Activated T-helper 17 cell treated with anti-CD3 and anti-CD28 coated beads, Interleukin-2, amount 50 U/mL, for 72 hours (primary cell): ENCODE results near the gene RRM1. TPM values are rescaled to one million over a fixed set of nuclear protein-coding genes. Genes with fewer than 3 reads are reported as not detected.

Source experiments
- ATAC-seq: fragments of 150-1000 bp; cut with Tn5 transposase; replicated peaks from 2 replicates; pipeline ENCODE4 v1.10.0; 2021; ENCODE audit warnings: mild to moderate bottlenecking, moderate library complexity
- H3K27ac Mint-ChIP-seq: one replicate; pipeline ENCODE4 v1.8.0; 2022; ENCODE audit warnings: mixed read lengths
- H3K27me3 Mint-ChIP-seq: one replicate; pipeline ENCODE4 v1.8.0; 2022; ENCODE audit warnings: mixed read lengths
- H3K36me3 Mint-ChIP-seq: one replicate; pipeline ENCODE4 v1.8.0; 2022; ENCODE audit warnings: low read depth, mild to moderate bottlenecking, mixed read lengths
- H3K4me1 Mint-ChIP-seq: one replicate; pipeline ENCODE4 v1.8.0; 2022; ENCODE audit warnings: mixed read lengths
- H3K4me3 Mint-ChIP-seq: one replicate; pipeline ENCODE4 v1.8.0; 2022; ENCODE audit warnings: mild to moderate bottlenecking, mixed read lengths
- H3K9me3 Mint-ChIP-seq: one replicate; pipeline ENCODE4 v1.8.0; 2022; ENCODE audit warnings: mixed read lengths
- total RNA-seq, 2 donors: library from RNA; stranded (reverse); gene quantifications; one replicate each; pipeline ENCODE4 v1.2.3, GENCODE V29; 2022

Gene RRM1
- total RNA-seq, 2 donors from 2014 or later: 193 to 204 TPM

GRCh38 chr11:4065601-4066377, 28.8 kb upstream of the RRM1 start:
- H3K4me3 Mint-ChIP-seq: peak overlapping the region; percentile 16
- no peak for ATAC-seq
- H3K9me3 Mint-ChIP-seq: no peaks in the 10 kb centered on the region
- peaks cover 32% of the 10 kb centered on the region for H3K36me3 Mint-ChIP-seq
- H3K4me1 Mint-ChIP-seq: peaks cover 53% of the 10 kb centered on the region
- H3K27ac Mint-ChIP-seq: peak overlapping the region; percentile 0
- H3K27me3 Mint-ChIP-seq: no peaks in the 10 kb centered on the region

GRCh38 chr11:4066910-4067309, 27.7 kb upstream of the RRM1 start:
- Mint-ChIP-seq H3K27ac (peak overlapping the region; percentile 0), H3K36me3 (peaks cover 26% of the 10 kb centered on the region), H3K4me3 (peak overlapping the region; percentile 0), H3K27me3 (no peaks in the 10 kb centered on the region), H3K4me1 (peaks cover 54% of the 10 kb centered on the region), H3K9me3 (no peaks in the 10 kb centered on the region)
- peak; percentile 33 for ATAC-seq

GRCh38 chr11:4068962-4069361, 25.6 kb upstream of the RRM1 start:
- H3K4me1 Mint-ChIP-seq: peaks cover 64% of the 10 kb centered on the region
- H3K27me3 Mint-ChIP-seq: no peaks in the 10 kb centered on the region
- H3K36me3 Mint-ChIP-seq: peaks cover 30% of the 10 kb centered on the region
- no peak overlapping the region for H3K4me3 Mint-ChIP-seq
- peak overlapping the region; percentile 70 for H3K27ac Mint-ChIP-seq
- ATAC-seq: no peak
- no peaks in the 10 kb centered on the region for H3K9me3 Mint-ChIP-seq

GRCh38 chr11:4071325-4071724, 23.3 kb upstream of the RRM1 start:
- Mint-ChIP-seq H3K27me3 (no peaks in the 10 kb centered on the region), H3K27ac (peak overlapping the region; percentile 61), H3K36me3 (peaks cover 40% of the 10 kb centered on the region), H3K4me1 (peaks cover 41% of the 10 kb centered on the region), H3K4me3 (no peak overlapping the region), H3K9me3 (no peaks in the 10 kb centered on the region)
- ATAC-seq: no peak

- no peak for ATAC-seq
- Mint-ChIP-seq H3K4me3 (no peak overlapping the region), H3K27ac (peak overlapping the region; percentile 61), H3K9me3 (no peaks in the 10 kb centered on the region), H3K36me3 (peaks cover 40% of the 10 kb centered on the region), H3K27me3 (no peaks in the 10 kb centered on the region), H3K4me1 (peaks cover 35% of the 10 kb centered on the region)
Measured at GRCh38 chr11:4071914-4072313, 22.7 kb upstream of the RRM1 start.

- no peaks in the 10 kb centered on the region for H3K27me3 Mint-ChIP-seq
- H3K9me3 Mint-ChIP-seq: no peaks in the 10 kb centered on the region
- no peak overlapping the region for H3K4me3 Mint-ChIP-seq
- H3K4me1 Mint-ChIP-seq: peaks cover 29% of the 10 kb centered on the region
- ATAC-seq: peak; percentile 83
- peaks cover 40% of the 10 kb centered on the region for H3K36me3 Mint-ChIP-seq
- peak overlapping the region; percentile 61 for H3K27ac Mint-ChIP-seq
Measured at GRCh38 chr11:4072668-4073285, 21.8 kb upstream of the RRM1 start.

- Mint-ChIP-seq H3K9me3 (no peaks in the 10 kb centered on the region), H3K36me3 (peaks cover 46% of the 10 kb centered on the region), H3K27me3 (no peaks in the 10 kb centered on the region), H3K27ac (no peak overlapping the region), H3K4me1 (peaks cover 18% of the 10 kb centered on the region), H3K4me3 (no peak overlapping the region)
- ATAC-seq: no peak
Measured at GRCh38 chr11:4074266-4074665, 20.3 kb upstream of the RRM1 start.

DNA sequence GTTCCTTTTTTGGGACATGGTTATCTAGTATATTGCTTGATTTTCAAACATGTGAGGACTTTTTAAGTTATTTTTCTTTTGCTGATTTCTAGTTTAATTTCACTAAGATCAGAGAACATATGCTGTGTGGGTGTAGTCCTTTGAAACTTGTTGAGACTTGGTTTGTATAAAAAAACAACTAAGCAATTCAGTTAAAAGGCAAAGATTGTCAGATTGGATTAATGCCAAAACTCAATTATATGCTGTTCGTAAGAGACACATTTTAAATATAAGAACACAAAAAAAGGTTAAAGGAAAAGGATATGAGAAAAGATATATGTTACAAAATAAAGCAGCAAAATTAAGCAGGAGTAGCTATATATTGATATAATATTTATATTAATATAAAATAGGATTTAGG, 17.8 kb upstream of the RRM1 start:
- Mint-ChIP-seq H3K27me3 (no peaks in the 10 kb centered on the region), H3K9me3 (no peaks in the 10 kb centered on the region), H3K27ac (no peak overlapping the region), H3K4me1 (peaks cover 10% of the 10 kb centered on the region), H3K4me3 (no peak overlapping the region), H3K36me3 (peaks cover 55% of the 10 kb centered on the region)
- no peak for ATAC-seq

- Mint-ChIP-seq H3K27me3 (no peaks in the 10 kb centered on the region), H3K4me1 (peaks cover 17% of the 10 kb centered on the region), H3K36me3 (peaks cover 74% of the 10 kb centered on the region), H3K9me3 (peaks cover 7% of the 10 kb centered on the region), H3K4me3 (no peak overlapping the region), H3K27ac (no peak overlapping the region)
- no peak for ATAC-seq
Measured at GRCh38 chr11:4083198-4083597, 11.4 kb upstream of the RRM1 start.

GRCh38 chr11:4084406-4085125, 10.0 kb upstream of the RRM1 start:
- Mint-ChIP-seq H3K27me3 (no peaks in the 10 kb centered on the region), H3K4me1 (peaks cover 23% of the 10 kb centered on the region), H3K36me3 (peaks cover 77% of the 10 kb centered on the region), H3K9me3 (peaks cover 7% of the 10 kb centered on the region), H3K27ac (no peak overlapping the region), H3K4me3 (no peak overlapping the region)
- ATAC-seq: no peak

GRCh38 chr11:4085575-4085974, 9.0 kb upstream of the RRM1 start:
- no peak for ATAC-seq

GRCh38 chr11:4086575-4087353, 7.8 kb upstream of the RRM1 start:
- Mint-ChIP-seq H3K36me3 (peaks cover 62% of the 10 kb centered on the region), H3K27ac (peak overlapping the region; percentile 88), H3K27me3 (no peaks in the 10 kb centered on the region), H3K9me3 (peaks cover 7% of the 10 kb centered on the region), H3K4me3 (peak overlapping the region; percentile 64), H3K4me1 (peaks cover 44% of the 10 kb centered on the region)
- ATAC-seq: peak; percentile 53

More at GRCh38 chr11:4085575-4085974, 9.0 kb upstream of the RRM1 start:
- no peak overlapping the region for H3K27ac Mint-ChIP-seq
- H3K4me1 Mint-ChIP-seq: peaks cover 33% of the 10 kb centered on the region
- peaks cover 7% of the 10 kb centered on the region for H3K9me3 Mint-ChIP-seq
- peaks cover 71% of the 10 kb centered on the region for H3K36me3 Mint-ChIP-seq
- no peak overlapping the region for H3K4me3 Mint-ChIP-seq
- H3K27me3 Mint-ChIP-seq: no peaks in the 10 kb centered on the region

GRCh38 chr11:4087551-4087950, 7.0 kb upstream of the RRM1 start:
- Mint-ChIP-seq H3K27ac (peak overlapping the region; percentile 88), H3K36me3 (peaks cover 61% of the 10 kb centered on the region), H3K9me3 (peaks cover 7% of the 10 kb centered on the region), H3K4me3 (peak overlapping the region; percentile 64), H3K27me3 (no peaks in the 10 kb centered on the region), H3K4me1 (peaks cover 52% of the 10 kb centered on the region)
- ATAC-seq: no peak

DNA sequence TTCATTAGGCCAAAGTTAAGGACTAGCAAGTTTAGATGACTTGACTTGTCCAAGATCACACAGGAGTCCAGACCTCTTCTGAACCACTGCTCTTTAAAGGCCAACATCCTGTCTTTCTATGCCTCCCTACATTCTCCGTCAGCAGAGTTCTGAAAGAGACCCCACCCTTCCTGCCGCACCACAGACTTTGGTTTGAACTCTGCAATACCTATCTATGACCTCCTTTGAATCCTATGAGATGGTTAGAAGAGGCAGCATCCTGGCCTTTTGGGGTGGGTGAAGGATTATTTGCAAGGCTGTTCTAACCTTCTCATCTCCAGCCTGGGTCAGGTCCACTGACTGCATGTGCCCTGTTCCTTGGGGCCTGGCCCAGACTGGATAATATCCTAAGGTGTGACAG, 4.3 kb upstream of the RRM1 start:
- Mint-ChIP-seq H3K4me1 (peaks cover 59% of the 10 kb centered on the region), H3K27me3 (no peaks in the 10 kb centered on the region), H3K36me3 (peaks cover 48% of the 10 kb centered on the region), H3K4me3 (peak overlapping the region; percentile 25), H3K27ac (peak overlapping the region; percentile 71), H3K9me3 (peaks cover 7% of the 10 kb centered on the region)
- ATAC-seq: no peak
